ENCODE data around the gene VAV2. TPM values are rescaled to one million over a fixed set of nuclear protein-coding genes. Genes with fewer than 3 reads are reported as not detected.
A peak's percentile ranks its signal among the peaks of the same experiment; 100 is the strongest.
"Not testable (repeated sequence)": the region's sequence is repeated elsewhere in the genome, so short reads cannot be mapped to it uniquely, and the experiment has no call there.

The VAV2 gene
- total RNA-seq, 8 experiments from 2014 or later: 5.9 to 33.0 (median 14.9) TPM

DNA sequence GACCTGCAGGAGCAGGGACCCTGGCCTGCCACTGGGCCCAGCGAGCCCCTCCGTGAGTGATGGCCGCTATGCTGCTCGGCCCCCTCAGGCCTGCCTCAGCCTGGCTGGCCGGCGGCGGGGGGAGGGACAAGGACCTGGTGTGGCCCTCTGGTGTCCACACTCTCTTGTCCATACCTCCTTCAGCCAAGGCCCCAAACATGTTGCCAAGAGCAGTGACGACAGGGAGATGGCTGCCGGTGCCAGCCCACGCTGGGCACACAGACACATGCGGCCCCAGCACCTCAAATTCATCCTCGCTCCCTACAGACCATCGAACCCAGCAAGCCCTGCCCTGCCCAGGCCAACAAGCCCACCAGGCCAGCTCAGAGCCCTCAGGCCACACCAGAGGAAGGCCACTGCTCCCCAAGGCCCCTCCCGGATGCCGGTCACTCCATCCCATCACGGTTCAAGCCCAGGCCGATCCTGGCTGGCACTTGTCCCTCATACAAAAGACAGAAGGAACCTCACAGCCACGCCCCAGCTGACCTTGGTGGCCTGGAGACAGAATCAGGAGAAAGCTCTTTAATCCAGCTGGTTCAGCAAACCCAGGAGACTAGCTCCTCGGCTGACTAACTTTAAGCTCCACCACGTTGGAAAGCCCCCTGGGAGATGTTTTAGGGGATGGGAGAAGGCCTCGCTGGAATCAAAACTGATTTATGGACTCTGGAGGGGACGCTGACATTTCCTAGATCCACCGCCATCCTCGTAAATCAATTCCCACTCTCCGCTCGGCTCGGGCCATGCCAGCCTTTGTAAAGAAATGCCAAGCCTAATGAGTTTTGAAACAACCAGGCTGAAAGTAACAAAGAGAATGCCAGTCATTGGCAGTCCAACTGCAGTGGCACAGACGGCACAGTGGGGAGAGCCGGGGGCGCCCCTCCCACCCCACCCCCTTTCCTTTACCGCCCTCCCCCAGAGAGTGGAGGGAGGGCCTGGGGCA, 84.9 kb downstream of the VAV2 start:
- peak overlapping the region; percentile 15 to 48 for H3K27ac ChIP-seq
- WGBS, 10 experiments: 40 to 100% (median 75%) methylated on average over 1 to 9 of the region's 31 CpGs; no CpG with 5 or more reads in 4 of the 10 experiments
- ATAC-seq (replicated peaks in 6 of 8): peak in 5 of 8 experiments; percentile 57 to 66 (median 59)
- H3K4me3 ChIP-seq: no peak overlapping the region
- in situ Hi-C loops (cut with MboI; ENCODE audit: low pct_unique_long_range_greater_than_20kb in 2 of 9, low sequenced_read_pairs in 9 of 9, unreplicated experiment in 9 of 9): no loop called here
- H3K4me1 ChIP-seq (replicated peaks in 1 of 2): peaks cover 34% of the 10 kb centered on the region in 2 donors

GRCh38 chr9:133906218-133906617, 85.9 kb downstream of the VAV2 start:
- in situ Hi-C loops (cut with MboI; ENCODE audit: low pct_unique_long_range_greater_than_20kb in 2 of 9, low sequenced_read_pairs in 9 of 9, unreplicated experiment in 9 of 9): no loop called here
- WGBS, 10 experiments: 83 to 100% (median 100%) methylated on average over 1 to 6 of the region's 13 CpGs; no CpG with 5 or more reads in 5 of the 10 experiments
- peaks cover 24 to 34% of the 10 kb centered on the region in 2 donors for H3K4me1 ChIP-seq (replicated peaks in 1 of 2)
- peak overlapping the region in 1 of 2 donors; percentile 48 for H3K27ac ChIP-seq
- ATAC-seq (replicated peaks in 6 of 8): peak in 1 of 8 experiments; percentile 3
- no peak overlapping the region for H3K4me3 ChIP-seq

- in situ Hi-C loops (cut with MboI; ENCODE audit: low pct_unique_long_range_greater_than_20kb in 2 of 9, low sequenced_read_pairs in 9 of 9, unreplicated experiment in 9 of 9): no loop called here
- Histone ChIP-seq H3K27ac (no peak overlapping the region), H3K4me1 (replicated peaks in 1 of 2) (peaks cover 23 to 34% of the 10 kb centered on the region in 2 donors), H3K4me3 (no peak overlapping the region)
- WGBS, 10 experiments: 100% methylated on average over 1 to 4 of the region's 6 CpGs; no CpG with 5 or more reads in 7 of the 10 experiments
- no peak for ATAC-seq (replicated peaks in 6 of 8)
Observed at GRCh38 chr9:133905493-133905892, 86.6 kb downstream of the VAV2 start.

GRCh38 chr9:133904346-133905090, 87.6 kb downstream of the VAV2 start:
- Histone ChIP-seq H3K4me1 (replicated peaks in 1 of 2) (peaks cover 23 to 34% of the 10 kb centered on the region in 2 donors), H3K4me3 (no peak overlapping the region), H3K27ac (peak overlapping the region in 1 of 2 donors; percentile 63)
- in situ Hi-C loops (cut with MboI; ENCODE audit: low pct_unique_long_range_greater_than_20kb in 2 of 9, low sequenced_read_pairs in 9 of 9, unreplicated experiment in 9 of 9): no loop called here
- WGBS, 10 experiments: 39 to 90% (median 66%) methylated on average over 3 to 8 of the region's 29 CpGs; no CpG with 5 or more reads in 4 of the 10 experiments
- peak in 3 of 8 experiments; percentile 20 to 60 (median 30) for ATAC-seq (replicated peaks in 6 of 8)

GRCh38 chr9:133901184-133901835, 90.8 kb downstream of the VAV2 start:
- 89 to 100% (median 95%) methylated on average over 2 to 7 of the region's 18 CpGs; no CpG with 5 or more reads in 6 of the 10 experiments for WGBS, 10 experiments
- H3K4me3 ChIP-seq: no peak overlapping the region
- peak in 1 of 8 experiments; percentile 12 for ATAC-seq (replicated peaks in 6 of 8)
- no peak overlapping the region for H3K27ac ChIP-seq
- in situ Hi-C loops (cut with MboI; ENCODE audit: low pct_unique_long_range_greater_than_20kb in 2 of 9, low sequenced_read_pairs in 9 of 9, unreplicated experiment in 9 of 9): no loop called here
- H3K4me1 ChIP-seq (replicated peaks in 1 of 2): peaks cover 17 to 26% of the 10 kb centered on the region in 2 donors

- in situ Hi-C loops (cut with MboI; ENCODE audit: low pct_unique_long_range_greater_than_20kb in 2 of 9, low sequenced_read_pairs in 9 of 9, unreplicated experiment in 9 of 9): no loop called here
- Histone ChIP-seq H3K4me1 (replicated peaks in 1 of 2) (peaks cover 22 to 33% of the 10 kb centered on the region in 2 donors), H3K27ac (peak overlapping the region in 1 of 2 donors; percentile 40), H3K4me3 (no peak overlapping the region)
- 37 to 100% (median 86%) methylated on average over 1 to 6 of the region's 7 CpGs; no CpG with 5 or more reads in 3 of the 10 experiments for WGBS, 10 experiments
- peak in 3 of 8 experiments; percentile 23 to 84 (median 76) for ATAC-seq (replicated peaks in 6 of 8)
Observed at GRCh38 chr9:133897675-133898074, 94.4 kb downstream of the VAV2 start.

GRCh38 chr9:133896007-133896406, 96.1 kb downstream of the VAV2 start:
- ATAC-seq (replicated peaks in 6 of 8): not testable (repeated sequence)

GRCh38 chr9:133895335-133895734, 96.8 kb downstream of the VAV2 start:
- Histone ChIP-seq H3K4me1 (replicated peaks in 1 of 2) (peaks cover 31 to 44% of the 10 kb centered on the region in 2 donors), H3K4me3 (no peak overlapping the region), H3K27ac (no peak overlapping the region)
- in situ Hi-C loops (cut with MboI; ENCODE audit: low pct_unique_long_range_greater_than_20kb in 2 of 9, low sequenced_read_pairs in 9 of 9, unreplicated experiment in 9 of 9): no loop called here
- WGBS, 10 experiments: 80 to 100% (median 100%) methylated on average over 1 to 7 of the region's 11 CpGs; no CpG with 5 or more reads in 2 of the 10 experiments
- ATAC-seq (replicated peaks in 6 of 8): no peak

More at GRCh38 chr9:133896007-133896406, 96.1 kb downstream of the VAV2 start:
- H3K4me1 ChIP-seq (replicated peaks in 1 of 2): peaks cover 29 to 40% of the 10 kb centered on the region in 2 donors
- WGBS, 10 experiments: 71 to 100% (median 100%) methylated on average over 1 to 7 of the region's 13 CpGs; no CpG with 5 or more reads in 4 of the 10 experiments
- H3K27ac ChIP-seq; H3K4me3 ChIP-seq; in situ Hi-C loops (cut with MboI; ENCODE audit: low pct_unique_long_range_greater_than_20kb in 2 of 9, low sequenced_read_pairs in 9 of 9, unreplicated experiment in 9 of 9): not testable (repeated sequence)

DNA sequence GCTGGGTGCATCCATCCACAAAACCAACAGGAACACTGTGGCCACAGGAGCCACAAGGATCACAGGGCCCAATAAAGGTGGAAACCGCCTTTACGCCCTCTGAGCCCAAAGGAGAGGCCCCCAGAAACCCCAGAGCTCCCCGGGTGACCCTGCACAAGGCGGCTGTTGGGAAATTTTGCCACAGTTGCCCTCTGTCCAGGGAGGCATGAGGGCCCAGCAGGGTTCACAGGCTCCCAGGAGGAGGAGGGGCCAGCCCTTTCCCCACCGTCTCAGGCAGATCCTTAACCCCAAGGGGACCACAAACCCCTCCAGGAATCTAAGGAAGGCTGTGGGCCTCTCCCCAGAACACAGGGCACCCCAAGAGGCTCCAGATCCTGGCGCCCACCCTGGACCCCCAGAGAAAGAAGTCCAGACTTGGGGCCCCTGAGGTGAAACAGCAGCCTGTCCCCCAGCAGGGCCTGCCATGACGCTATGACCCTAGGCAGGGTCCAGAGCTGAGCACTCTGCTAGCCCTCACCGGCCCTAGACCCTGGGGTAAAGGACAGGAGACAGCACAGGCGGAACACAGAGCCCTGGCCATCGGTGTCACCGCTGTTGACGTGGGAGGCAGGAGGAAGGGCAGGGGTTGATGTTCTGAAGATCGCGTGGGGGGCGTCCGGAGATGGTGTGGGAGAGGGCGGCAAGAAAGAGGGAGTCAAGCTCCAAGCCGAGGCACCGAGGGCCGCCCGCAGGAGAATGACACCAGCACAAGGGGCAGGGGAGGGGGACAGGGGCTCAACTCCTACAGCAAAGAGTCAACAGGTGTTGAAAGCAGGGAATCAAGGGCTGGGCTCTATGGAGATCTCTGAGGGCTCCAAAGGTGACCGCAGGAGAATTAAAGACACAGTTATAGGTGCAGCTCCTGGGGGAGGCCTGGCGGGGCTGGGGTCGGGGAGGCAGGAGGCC, 97.5 kb downstream of the VAV2 start:
- WGBS, 10 experiments: 90 to 100% (median 100%) methylated on average over 2 to 11 of the region's 24 CpGs; no CpG with 5 or more reads in 7 of the 10 experiments

GRCh38 chr9:133893191-133893994, 98.7 kb downstream of the VAV2 start:
- no peak overlapping the region for H3K4me3 ChIP-seq
- in situ Hi-C loops (cut with MboI; ENCODE audit: low pct_unique_long_range_greater_than_20kb in 2 of 9, low sequenced_read_pairs in 9 of 9, unreplicated experiment in 9 of 9): no loop called here
- ATAC-seq (replicated peaks in 6 of 8): no peak
- 89 to 100% (median 96%) methylated on average over 2 to 7 of the region's 40 CpGs; no CpG with 5 or more reads in 4 of the 10 experiments for WGBS, 10 experiments
- peak overlapping the region; percentile 81 for H3K27ac ChIP-seq
- H3K4me1 ChIP-seq (replicated peaks in 1 of 2): peaks cover 51 to 63% of the 10 kb centered on the region in 2 donors

More for the DNA sequence above, 97.5 kb downstream of the VAV2 start:
- peak overlapping the region in 1 of 2 donors; percentile 15 for H3K27ac ChIP-seq
- no peak overlapping the region for H3K4me3 ChIP-seq
- no peak for ATAC-seq (replicated peaks in 6 of 8)
- peaks cover 38 to 51% of the 10 kb centered on the region in 2 donors for H3K4me1 ChIP-seq (replicated peaks in 1 of 2)
- in situ Hi-C loops (cut with MboI; ENCODE audit: low pct_unique_long_range_greater_than_20kb in 2 of 9, low sequenced_read_pairs in 9 of 9, unreplicated experiment in 9 of 9): no loop called here

All from motor neuron (in vitro differentiated cells).